ENCODE measurements around the gene MAP1LC3A. TPM values are rescaled to one million over a fixed set of nuclear protein-coding genes. Genes with fewer than 3 reads are reported as not detected.

The MAP1LC3A gene
- total RNA-seq, 1 experiment from 2014 or later: 25.9 TPM

GRCh38 chr20:34514897-34515483 is 43.5 kb upstream of the MAP1LC3A start:
- H3K4me1 Mint-ChIP-seq: peaks cover 15 to 20% of the 10 kb centered on the region in 2 experiments
- H3K4me3 Mint-ChIP-seq: peak overlapping the region; percentile 93 to 97
- peak overlapping the region; percentile 9 for H3K9ac ChIP-seq (ENCODE audit: extremely low read depth, insufficient read length, low read length)
- H2AFZ ChIP-seq (ENCODE audit: low read length): no peak overlapping the region
- no peaks in the 10 kb centered on the region for H3K27me3 ChIP-seq (ENCODE audit: insufficient read depth, low read length)
- no peak overlapping the region for H2BK120ac ChIP-seq (ENCODE audit: low read depth, low read length, poor library complexity, severe bottlenecking)
- H4K20me1 ChIP-seq (ENCODE audit: control insufficient read depth, insufficient read depth, insufficient read length): no peaks in the 10 kb centered on the region
- H3T11ph ChIP-seq (ENCODE audit: low read length): no peak overlapping the region
- H2BK20ac ChIP-seq (ENCODE audit: low read depth, low read length, poor library complexity, severe bottlenecking): no peak overlapping the region
- H3K14ac ChIP-seq (ENCODE audit: insufficient read depth, low read length): no peak overlapping the region
- peaks cover 0 to 29% (median 5%) of the 10 kb centered on the region in 3 experiments; a peak in 3 of 7 replicates for H3K36me3 Mint-ChIP-seq (ENCODE audit: insufficient read depth in 1 of 3, low read depth in 3 of 3)
- H4K91ac ChIP-seq (ENCODE audit: insufficient read length, low read depth, low read length): no peak overlapping the region
- no peaks in the 10 kb centered on the region for H3K79me1 ChIP-seq (ENCODE audit: insufficient read depth, low read depth, low read length, poor library complexity, severe bottlenecking)
- WGBS (ENCODE audit: extremely low coverage, insufficient read length, low lambda C conversion rate): no CpG with 5 or more reads among the region's 19 CpGs
- peaks cover 2% of the 10 kb centered on the region; the same call in 1 of the 2 replicates for H3K79me2 ChIP-seq (ENCODE audit: insufficient read depth, low read length)
- H3K4me2 ChIP-seq (ENCODE audit: insufficient read depth, insufficient read length, low read length): peak overlapping the region; percentile 84
- no peak overlapping the region for H4K8ac ChIP-seq (replicated peaks; ENCODE audit: insufficient read length, low read depth, low read length)
- no peak overlapping the region for H3K27ac ChIP-seq (ENCODE audit: insufficient read length, low read depth, low read length)
- TF ChIP-seq, protein P1, sequence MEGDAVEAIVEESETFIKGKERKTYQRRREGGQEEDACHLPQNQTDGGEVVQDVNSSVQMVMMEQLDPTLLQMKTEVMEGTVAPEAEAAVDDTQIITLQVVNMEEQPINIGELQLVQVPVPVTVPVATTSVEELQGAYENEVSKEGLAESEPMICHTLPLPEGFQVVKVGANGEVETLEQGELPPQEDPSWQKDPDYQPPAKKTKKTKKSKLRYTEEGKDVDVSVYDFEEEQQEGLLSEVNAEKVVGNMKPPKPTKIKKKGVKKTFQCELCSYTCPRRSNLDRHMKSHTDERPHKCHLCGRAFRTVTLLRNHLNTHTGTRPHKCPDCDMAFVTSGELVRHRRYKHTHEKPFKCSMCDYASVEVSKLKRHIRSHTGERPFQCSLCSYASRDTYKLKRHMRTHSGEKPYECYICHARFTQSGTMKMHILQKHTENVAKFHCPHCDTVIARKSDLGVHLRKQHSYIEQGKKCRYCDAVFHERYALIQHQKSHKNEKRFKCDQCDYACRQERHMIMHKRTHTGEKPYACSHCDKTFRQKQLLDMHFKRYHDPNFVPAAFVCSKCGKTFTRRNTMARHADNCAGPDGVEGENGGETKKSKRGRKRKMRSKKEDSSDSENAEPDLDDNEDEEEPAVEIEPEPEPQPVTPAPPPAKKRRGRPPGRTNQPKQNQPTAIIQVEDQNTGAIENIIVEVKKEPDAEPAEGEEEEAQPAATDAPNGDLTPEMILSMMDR (conservative IDR thresholded peaks at IDR 0.05): no peak
- no peak overlapping the region for H3K56ac ChIP-seq (ENCODE audit: insufficient read length, low read depth, low read length)
- H3K18ac ChIP-seq (ENCODE audit: insufficient read length, low read depth, low read length): no peak overlapping the region
- H4K5ac ChIP-seq (ENCODE audit: insufficient read length, low read depth, low read length): no peak overlapping the region
- H3K27ac Mint-ChIP-seq: peak overlapping the region; percentile 98 to 99 (median 98); a peak in 6 of 7 replicates
- H3K23ac ChIP-seq (ENCODE audit: insufficient read length, low read depth, low read length): no peak overlapping the region
- no peaks in the 10 kb centered on the region for H3K4me1 ChIP-seq (ENCODE audit: insufficient read depth, low read length)
- no peaks in the 10 kb centered on the region; a peak in 1 of 5 replicates for H3K9me3 Mint-ChIP-seq
- no peak overlapping the region for H2BK15ac ChIP-seq (ENCODE audit: low read depth, low read length)
- no peak overlapping the region for H2AK5ac ChIP-seq (ENCODE audit: insufficient read length, low read length)
- no peak overlapping the region for H2BK12ac ChIP-seq (ENCODE audit: insufficient read length, low read depth, low read length)
- no peaks in the 10 kb centered on the region for H3K9me3 ChIP-seq (ENCODE audit: control insufficient read depth, low read depth, low read length)
- no peak for DNase-seq
- H3K23me2 ChIP-seq (ENCODE audit: insufficient read length, low read depth, low read length, poor library complexity, severe bottlenecking): peaks cover 7% of the 10 kb centered on the region
- peaks cover 2% of the 10 kb centered on the region; the same call in 1 of the 2 replicates for H3K27me3 Mint-ChIP-seq (ENCODE audit: low read depth)
- no peak overlapping the region for H3K4ac ChIP-seq (ENCODE audit: low read depth, low read length)
- no peak overlapping the region for H2BK5ac ChIP-seq (ENCODE audit: insufficient read length, low read length)
